HG02610 (cell line): ENCODE results near the gene TPO.
"Not testable (repeated sequence)": the region's sequence is repeated elsewhere in the genome, so short reads cannot be mapped to it uniquely, and the experiment has no call there.

Source experiments
- ATAC-seq: cut with Tn5 transposase; IDR thresholded peaks from one replicate; pipeline ENCODE4 v1.9.1; 2021; ENCODE audit warnings: mild to moderate bottlenecking, moderate library complexity; ENCODE audit not compliant: unreplicated experiment

TPO gene

GRCh38 chr2:1403565-1403964 is 9.7 kb upstream of the TPO start:
- ATAC-seq, result no peak

- ATAC-seq, result no peak
Measured at GRCh38 chr2:1405124-1405523, 8.1 kb upstream of the TPO start.

- ATAC-seq, result no peak
Measured at GRCh38 chr2:1405967-1406366, 7.3 kb upstream of the TPO start.

GRCh38 chr2:1406434-1406833 is 6.8 kb upstream of the TPO start:
- no peak for ATAC-seq

- no peak for ATAC-seq
Measured at GRCh38 chr2:1407950-1408675, 5.2 kb upstream of the TPO start.

- ATAC-seq, result no peak
Measured at GRCh38 chr2:1414121-1414520, 858 bp downstream of the TPO start.

- ATAC-seq, result not testable (repeated sequence)
Measured at GRCh38 chr2:1414901-1415300, 1.6 kb downstream of the TPO start.

GRCh38 chr2:1415501-1415900 is 2.2 kb downstream of the TPO start:
- ATAC-seq, result no peak

GRCh38 chr2:1418566-1418965 is 5.3 kb downstream of the TPO start:
- no peak for ATAC-seq

- ATAC-seq, result no peak
Measured at GRCh38 chr2:1420746-1421480, 7.7 kb downstream of the TPO start.

GRCh38 chr2:1421731-1422130 is 8.5 kb downstream of the TPO start:
- ATAC-seq, result no peak

- ATAC-seq, result no peak
Measured at GRCh38 chr2:1422131-1422530, 8.9 kb downstream of the TPO start.

- no peak for ATAC-seq
Measured at GRCh38 chr2:1422716-1423285, 9.5 kb downstream of the TPO start.

GRCh38 chr2:1427086-1427485 is 13.8 kb downstream of the TPO start:
- ATAC-seq, result no peak

GRCh38 chr2:1429895-1430294 is 16.6 kb downstream of the TPO start:
- ATAC-seq, result no peak

- no peak for ATAC-seq
Measured at GRCh38 chr2:1430491-1430890, 17.2 kb downstream of the TPO start.

- no peak for ATAC-seq
Measured at GRCh38 chr2:1431886-1432400, 18.7 kb downstream of the TPO start.

GRCh38 chr2:1432726-1433125 is 19.5 kb downstream of the TPO start:
- ATAC-seq, result no peak

GRCh38 chr2:1436369-1436768 is 23.1 kb downstream of the TPO start:
- ATAC-seq, result no peak

GRCh38 chr2:1437101-1437500 is 23.8 kb downstream of the TPO start:
- ATAC-seq, result no peak

GRCh38 chr2:1437537-1437936 is 24.3 kb downstream of the TPO start:
- no peak for ATAC-seq

GRCh38 chr2:1438972-1439371 is 25.7 kb downstream of the TPO start:
- no peak for ATAC-seq
